Measurements from ENCODE around the gene DOCK6.
A peak's percentile ranks its signal among the peaks of the same experiment; 100 is the strongest.

The DOCK6 gene, protein sequence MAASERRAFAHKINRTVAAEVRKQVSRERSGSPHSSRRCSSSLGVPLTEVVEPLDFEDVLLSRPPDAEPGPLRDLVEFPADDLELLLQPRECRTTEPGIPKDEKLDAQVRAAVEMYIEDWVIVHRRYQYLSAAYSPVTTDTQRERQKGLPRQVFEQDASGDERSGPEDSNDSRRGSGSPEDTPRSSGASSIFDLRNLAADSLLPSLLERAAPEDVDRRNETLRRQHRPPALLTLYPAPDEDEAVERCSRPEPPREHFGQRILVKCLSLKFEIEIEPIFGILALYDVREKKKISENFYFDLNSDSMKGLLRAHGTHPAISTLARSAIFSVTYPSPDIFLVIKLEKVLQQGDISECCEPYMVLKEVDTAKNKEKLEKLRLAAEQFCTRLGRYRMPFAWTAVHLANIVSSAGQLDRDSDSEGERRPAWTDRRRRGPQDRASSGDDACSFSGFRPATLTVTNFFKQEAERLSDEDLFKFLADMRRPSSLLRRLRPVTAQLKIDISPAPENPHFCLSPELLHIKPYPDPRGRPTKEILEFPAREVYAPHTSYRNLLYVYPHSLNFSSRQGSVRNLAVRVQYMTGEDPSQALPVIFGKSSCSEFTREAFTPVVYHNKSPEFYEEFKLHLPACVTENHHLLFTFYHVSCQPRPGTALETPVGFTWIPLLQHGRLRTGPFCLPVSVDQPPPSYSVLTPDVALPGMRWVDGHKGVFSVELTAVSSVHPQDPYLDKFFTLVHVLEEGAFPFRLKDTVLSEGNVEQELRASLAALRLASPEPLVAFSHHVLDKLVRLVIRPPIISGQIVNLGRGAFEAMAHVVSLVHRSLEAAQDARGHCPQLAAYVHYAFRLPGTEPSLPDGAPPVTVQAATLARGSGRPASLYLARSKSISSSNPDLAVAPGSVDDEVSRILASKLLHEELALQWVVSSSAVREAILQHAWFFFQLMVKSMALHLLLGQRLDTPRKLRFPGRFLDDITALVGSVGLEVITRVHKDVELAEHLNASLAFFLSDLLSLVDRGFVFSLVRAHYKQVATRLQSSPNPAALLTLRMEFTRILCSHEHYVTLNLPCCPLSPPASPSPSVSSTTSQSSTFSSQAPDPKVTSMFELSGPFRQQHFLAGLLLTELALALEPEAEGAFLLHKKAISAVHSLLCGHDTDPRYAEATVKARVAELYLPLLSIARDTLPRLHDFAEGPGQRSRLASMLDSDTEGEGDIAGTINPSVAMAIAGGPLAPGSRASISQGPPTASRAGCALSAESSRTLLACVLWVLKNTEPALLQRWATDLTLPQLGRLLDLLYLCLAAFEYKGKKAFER (N-terminal part only)

DNA sequence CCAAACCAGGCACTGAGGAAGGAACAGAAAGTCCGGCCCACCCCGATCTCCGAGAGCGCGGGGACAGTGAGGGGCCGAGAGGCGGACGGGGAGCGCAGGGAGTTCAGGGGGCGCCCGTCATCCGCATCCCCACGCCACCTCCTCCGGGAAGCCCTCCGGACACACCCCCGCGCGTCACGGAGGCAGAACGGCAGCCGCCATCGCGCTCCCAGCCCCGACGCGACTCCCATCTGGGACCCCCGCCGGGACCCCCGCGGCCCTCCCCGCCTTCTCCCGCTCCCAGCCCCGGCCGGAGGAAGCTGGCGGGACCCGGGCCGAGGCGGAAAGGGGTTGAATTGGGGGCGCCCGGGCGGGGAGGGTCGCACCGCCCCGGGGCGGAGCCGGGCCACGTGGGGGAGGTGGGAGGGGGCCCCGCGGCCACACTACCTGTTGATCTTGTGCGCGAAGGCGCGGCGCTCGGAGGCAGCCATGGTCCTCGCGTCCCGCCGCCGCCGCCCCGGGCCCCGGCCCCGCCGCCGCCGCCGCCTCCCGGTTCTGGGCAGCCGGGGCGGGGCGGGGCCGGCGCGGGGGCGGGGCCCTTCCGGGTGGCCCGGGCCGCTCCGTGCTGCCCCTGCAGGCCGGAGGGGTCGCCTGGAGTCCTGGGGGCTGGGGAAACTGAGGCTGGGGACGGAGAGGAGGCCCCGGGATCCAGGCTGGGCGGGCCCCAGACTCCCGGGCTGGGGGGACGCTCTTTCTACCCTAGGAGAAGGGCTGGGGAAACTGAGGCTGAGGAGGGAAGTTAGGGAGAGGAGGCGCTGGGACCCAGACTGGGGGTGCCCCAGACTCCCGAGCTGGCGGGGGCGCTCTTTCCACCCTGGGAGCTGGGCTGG lies at the start of gene DOCK6:
Gene DOCK6 (minus strand): TSS at position 554 of the 869 bp plus-strand sequence. CDS start 84 bp downstream, at position 470.
- no peak for DNase-seq (ENCODE audit: low read depth)

DNA sequence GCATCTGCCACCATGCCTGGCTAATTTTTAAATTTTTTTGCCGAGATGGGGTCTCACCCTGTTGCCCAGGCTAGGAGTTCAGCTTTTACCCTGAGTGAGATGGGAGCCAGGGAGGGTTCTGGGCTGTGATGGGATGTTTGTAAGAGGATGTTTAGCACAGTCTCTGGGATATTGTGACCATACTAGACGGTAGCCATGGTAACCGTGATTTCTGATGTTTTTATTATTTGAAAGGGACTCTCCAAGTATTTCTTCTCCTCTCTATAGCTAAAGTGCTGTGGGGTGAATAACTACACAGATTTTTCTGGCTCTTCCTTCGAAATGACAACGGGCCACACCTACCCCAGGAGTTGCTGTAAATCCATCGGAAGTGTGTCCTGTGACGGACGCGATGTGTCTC lies 44.0 kb upstream of the DOCK6 start:
- DNase-seq (ENCODE audit: low read depth), result no peak

DNA sequence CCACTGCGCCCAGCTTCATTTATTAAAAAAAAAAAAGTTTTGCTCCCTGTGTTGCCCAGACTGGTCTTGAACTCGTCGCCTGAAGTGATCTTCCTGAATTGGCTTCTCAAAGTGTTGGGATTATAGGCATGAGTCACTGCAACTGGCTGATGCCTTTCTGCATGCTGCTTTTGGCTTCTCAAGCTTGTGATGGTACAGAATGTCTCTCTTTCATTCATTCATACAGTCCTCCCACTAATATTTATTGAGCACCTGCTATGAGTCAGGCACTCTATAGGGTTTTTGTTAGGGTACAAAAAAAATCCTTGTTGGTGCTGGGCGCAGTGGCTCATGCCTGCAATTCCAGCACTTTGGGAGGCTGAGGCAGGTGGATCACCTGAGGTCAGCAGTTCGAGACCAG lies 42.6 kb upstream of the DOCK6 start:
- DNase-seq (ENCODE audit: low read depth), result no peak

DNA sequence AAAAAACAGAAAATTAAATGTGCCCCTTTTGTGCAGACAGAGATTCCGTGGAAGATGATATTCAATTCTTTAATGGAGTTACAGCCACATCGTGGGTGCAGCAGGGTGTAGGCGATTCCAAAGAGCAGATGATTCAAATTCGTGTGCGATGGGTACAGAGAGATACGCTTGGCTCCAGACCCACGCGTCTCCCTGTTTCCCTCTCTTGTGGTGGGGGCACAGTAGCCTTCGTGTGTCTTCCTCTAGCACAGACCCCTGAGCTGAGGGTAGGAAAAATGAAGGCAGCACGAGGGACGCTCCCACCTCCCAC lies 38.4 kb upstream of the DOCK6 start:
- DNase-seq (ENCODE audit: low read depth), result no peak

DNA sequence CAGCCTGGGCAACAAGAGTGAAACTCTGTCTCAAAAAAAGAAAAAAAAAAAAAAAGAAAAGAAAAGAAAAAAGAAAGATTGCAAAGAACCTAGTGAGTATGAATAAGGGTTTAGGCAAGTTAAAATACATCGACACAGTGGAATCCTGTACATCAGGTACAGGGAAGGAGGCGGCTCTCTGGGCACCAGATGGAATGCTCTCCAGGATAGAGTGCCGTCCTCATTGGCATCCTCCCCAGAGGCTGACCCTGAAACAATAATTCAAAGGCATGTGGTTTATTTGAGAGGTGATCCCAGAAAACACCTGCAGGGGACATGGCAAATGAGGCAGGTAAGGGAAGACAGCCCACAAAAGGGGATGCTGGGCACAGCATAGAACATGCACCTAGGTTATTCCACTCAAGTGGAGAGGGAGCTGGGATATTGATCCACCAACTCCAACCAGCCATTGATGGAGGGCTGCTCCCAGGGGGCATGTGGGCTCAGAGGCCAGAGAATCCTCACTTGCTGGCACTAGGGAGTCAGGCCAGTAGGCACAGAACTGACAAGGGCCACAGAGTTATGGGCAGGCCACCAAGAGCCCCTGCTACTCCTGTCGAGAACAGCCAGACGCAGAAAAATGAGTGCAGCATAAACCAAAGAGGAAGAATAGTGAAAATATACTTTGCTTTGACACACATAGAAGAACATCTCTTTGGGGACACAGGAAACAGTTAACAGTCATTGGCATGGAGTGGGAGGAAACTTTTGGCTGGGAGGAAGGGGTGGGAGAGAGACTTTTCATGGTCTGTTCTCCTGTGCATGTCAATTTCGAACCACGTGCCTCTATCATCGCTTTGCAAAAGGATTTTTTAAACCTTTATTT lies 37.9 kb upstream of the DOCK6 start:
- DNase-seq (ENCODE audit: low read depth), result no peak

DNA sequence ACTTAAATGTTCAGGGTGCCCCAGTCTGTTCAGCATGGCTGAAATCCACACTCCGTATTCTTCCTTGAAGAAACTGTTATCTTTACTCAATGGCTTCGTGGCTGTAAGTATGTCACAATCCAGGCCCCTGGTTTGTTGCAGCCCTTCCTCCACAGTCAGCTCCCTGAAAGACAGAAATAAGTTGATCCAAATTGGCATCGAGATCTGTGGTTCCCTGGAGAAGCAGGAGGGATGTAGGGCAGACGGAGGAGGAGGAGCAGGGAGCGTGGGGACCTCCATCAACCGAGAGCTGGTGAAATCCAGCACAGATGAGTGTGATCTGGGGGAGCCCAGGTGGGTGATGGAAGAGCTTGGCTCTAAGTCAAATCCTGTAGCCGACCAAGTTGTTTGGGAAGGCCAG lies 33.9 kb upstream of the DOCK6 start:
- DNase-seq (ENCODE audit: low read depth), result no peak

DNA sequence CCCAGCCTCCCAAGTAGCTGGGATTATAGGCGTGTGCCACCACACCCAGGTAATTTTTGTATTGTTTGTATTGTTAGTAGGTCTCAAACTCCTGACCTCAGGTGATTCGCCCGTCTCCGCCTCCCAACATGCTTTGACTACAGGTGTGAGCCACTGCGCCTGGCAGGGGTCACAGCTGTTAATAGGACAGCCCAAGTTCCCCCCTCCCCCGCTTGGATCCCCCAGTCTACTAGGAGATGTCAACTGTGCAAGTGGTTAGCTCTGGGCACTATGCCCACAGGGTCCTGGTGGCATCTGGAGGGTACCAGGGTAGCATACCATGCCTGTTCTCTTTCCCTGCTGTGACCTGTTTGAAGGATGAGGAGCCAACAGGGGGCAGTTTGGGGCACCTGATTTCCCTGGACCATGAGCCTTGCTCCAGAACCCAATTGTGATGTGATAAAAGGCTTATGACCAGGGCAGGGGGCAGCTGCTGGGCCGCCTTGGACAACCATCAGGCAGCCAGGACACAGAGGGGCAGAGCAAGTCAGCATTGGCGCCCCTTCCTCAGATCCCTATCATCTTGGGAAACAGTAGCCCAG lies 33.4 kb upstream of the DOCK6 start, which contains the start of gene TSPAN16:
Gene TSPAN16 (plus strand): TSS at position 496 of the 581 bp plus-strand sequence. CDS start 138 bp downstream, outside the sequence.
- DNase-seq (ENCODE audit: low read depth), result no peak

DNA sequence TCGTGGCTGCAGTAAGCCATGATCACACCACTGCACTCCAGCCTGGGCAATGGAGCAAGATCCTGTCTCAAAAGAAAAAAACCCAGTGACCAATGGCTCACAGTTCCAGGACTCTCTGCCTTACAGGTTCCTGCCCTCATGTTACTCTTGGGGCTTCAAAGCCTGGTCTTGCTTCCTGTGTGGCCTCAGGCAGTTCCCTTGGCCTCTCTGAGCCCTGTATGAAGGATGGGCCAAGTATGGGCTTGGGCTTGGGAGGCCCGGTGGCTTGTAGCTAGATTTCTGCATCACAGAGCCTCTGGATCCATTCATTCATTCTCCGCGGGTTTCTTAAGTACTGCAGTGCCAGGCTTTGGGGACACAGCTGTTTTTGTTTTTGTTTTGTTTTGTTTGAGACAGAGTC lies 32.9 kb upstream of the DOCK6 start:
- no peak for DNase-seq (ENCODE audit: low read depth)

DNA sequence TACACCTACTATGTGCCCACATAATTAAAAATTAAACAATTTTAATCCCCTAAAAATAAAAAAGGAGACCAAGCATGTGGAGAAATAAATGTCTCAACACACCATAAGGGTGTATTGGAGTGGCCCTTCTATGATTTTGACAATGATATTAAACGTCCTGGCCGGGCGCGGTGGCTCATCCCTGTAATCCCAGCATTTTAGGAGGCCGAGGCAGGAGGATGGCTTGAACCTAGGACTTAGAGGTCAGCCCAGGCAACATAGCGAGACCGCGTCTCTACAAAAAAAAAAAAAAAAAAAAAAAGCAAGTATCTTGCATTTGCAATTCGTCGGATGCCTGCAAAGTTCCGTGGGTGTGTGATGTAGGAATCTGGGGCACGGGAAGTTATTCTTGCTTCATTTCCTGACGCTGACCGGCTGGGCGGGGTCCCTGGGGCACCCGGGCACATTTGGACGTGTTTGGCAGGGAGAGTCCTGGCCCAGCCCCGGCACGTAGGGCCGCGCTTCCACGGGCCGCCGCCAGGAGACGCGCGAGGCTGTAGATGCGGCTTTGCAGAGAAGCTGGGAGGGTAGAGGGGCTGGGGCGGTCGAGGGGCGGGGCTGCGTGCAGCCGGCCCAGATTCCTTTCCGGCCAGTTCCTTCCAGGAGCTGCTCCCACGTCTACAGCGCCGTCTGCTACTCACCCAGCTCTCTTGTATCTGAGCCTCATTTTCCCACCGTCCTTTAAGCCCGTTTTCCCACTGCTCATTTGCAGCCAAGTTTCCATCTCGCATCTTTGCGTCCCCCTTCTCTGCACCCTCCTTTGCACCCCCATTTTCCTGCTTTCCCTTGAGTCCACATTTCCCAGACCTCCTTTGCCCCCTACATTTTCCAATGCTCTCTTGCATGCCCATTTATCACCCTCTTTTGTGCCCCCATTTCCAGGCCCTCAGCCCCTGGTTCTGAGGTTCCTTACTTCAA lies 31.4 kb upstream of the DOCK6 start:
- peak; percentile 64 for DNase-seq (ENCODE audit: low read depth)

DNA sequence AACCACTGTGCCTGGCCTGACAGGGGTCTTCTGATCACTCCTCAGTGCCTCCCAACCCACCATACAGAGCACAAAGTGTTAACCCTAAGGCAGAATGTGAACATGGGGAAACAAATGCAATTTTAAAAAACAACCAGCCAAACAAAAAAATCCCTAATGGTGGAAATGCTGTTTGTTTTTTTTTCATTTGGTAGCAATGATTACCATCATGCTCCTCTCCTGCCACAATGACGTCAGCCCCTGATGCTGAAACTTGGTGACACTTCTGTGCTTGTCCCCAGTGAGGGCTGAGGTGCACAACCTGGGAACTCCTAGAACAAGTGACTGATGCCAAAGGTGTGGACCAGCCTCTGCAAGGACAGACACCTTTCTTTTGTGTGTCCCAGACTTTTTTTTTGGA lies 29.7 kb upstream of the DOCK6 start:
- no peak for DNase-seq (ENCODE audit: low read depth)

DNA sequence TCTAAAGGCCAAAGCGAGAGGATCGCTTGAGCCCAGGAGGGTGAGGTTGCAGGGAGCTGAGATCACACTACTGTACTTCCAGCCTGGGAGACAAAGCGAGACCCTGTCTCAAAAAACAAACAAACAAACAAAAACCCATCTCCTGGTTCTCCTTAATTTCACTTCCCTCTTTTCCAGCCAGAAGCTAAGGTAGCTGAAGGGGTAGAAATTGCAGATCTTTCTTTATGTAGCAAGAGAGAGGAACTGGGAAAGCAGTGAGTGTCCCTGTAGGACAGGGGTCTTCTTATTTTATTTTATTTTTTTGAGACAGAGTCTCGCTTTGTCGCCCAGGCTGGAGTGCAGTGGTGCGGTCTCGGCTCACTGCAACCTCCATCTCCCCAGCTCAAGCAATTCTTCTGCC lies 29.1 kb upstream of the DOCK6 start:
- DNase-seq (ENCODE audit: low read depth), result no peak

DNA sequence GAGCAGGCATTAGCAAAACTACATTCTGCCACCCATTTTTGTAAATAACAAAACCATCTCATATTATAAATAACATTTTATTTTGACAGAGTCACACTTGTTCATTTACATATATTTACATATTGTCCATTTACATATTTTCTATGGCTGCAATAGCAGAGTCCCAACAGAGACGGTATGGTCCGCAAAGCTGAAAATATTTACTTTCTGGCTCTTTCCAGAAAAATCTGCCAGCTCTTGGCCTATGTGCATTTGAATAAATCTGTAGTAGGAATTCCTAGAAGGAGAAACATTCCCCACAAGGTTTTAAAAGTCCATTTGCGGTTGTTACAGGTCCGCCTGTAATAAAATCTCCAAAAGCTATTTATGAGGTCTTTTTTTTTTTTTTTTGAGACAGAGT lies 27.9 kb upstream of the DOCK6 start:
- DNase-seq (ENCODE audit: low read depth), result no peak

DNA sequence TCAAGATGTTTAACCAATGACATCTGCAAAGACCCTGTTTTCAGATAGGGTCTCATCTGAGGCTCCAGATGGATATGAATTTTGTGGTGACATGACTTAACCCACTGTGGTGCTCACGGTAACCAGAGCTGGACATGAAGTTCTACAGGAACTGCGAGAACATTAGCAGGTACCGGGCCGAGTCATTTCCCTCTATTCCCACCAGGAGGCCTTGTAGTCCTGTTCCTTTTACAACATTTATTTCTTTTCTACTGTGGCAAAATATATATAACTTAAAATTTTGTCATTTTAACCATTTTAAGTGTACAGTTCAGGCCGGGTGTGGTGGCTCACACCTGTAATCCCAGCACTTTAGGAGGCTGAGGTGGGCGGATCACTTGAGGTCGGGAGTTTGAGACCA lies 26.0 kb upstream of the DOCK6 start:
- DNase-seq (ENCODE audit: low read depth), result no peak

DNA sequence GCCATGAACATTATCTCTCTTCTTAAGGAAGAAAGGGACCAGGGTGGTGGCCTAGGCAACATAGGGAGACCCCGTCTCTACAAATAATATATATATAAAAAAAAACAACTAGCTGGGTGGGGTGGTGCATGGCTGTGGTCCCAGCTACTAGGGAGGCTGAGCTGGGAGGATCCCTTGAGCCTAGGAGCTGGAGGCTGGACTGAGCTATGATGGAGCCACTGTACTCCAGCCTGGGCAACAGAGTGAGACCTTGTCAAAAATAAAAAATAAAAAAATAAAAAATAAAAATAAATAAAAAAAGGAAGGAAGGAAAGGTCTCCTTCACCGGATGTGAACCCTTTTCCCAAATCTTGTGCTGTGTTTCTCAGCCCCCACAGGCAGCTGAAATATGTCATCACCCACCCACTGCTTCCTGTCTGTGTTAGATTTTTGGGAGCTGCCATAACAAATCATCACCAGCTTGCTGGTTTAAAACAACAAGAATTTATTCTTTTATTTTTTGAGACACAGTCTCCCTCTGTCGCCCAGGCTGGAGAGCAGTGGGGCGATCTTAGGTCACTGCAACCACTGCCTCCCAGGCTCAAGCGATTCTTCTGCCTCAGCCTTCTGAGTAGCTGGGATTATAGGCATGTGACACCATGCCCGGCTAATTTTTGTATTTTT lies 24.1 kb upstream of the DOCK6 start:
- no peak for DNase-seq (ENCODE audit: low read depth)

DNA sequence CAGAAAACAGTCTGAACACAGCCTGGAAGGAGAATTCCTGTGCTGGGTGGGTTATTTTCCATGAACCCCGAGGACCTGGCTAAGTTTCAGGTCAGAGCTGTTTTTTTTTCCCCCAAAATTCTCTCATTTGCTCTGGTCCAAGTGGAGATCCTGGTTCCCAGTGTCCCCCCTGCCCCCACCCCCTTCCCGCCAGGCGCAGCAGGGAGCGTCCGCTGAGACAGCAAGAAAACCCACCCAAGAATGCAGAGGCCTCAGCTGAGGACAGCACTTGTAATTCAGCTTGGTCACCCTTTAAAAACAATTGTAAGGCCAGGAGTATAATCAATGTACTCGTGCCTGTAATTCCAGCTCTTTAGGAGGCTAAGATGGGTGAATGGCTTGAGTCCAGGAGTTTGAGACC lies 22.2 kb upstream of the DOCK6 start:
- DNase-seq (ENCODE audit: low read depth), result no peak

DNA sequence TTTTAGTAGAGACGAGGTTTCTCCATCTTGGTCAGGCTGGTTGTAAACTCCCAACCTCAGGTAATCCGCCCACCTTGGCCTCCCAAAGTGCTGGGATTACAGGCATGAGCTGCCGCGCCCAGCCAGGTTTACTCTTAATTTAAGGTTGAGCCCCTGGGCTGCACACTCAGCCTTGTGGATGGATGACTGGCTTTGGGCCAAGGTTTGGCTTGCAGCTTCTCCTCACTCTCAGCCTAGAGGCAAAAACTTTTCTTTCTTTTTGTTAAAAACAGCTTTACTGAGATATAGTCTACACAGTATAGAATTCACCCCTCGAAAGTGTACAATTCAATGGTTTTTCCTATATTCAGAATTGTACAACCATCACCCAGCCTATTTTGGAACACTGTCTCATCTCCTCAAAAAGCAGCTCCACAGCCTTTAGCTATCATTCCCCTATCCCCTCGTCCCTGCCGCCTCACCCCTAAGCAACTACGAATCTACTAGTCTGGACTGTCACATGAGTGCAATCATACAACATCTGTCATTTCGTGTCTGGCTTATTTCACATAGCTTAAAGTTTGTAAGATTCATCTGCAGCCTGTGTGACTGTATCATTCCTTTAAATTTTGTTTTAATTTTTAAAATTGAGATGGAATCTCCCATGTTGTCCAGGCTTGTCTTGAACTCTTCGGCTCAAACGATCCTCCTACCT lies 19.2 kb upstream of the DOCK6 start:
- no peak for DNase-seq (ENCODE audit: low read depth)

DNA sequence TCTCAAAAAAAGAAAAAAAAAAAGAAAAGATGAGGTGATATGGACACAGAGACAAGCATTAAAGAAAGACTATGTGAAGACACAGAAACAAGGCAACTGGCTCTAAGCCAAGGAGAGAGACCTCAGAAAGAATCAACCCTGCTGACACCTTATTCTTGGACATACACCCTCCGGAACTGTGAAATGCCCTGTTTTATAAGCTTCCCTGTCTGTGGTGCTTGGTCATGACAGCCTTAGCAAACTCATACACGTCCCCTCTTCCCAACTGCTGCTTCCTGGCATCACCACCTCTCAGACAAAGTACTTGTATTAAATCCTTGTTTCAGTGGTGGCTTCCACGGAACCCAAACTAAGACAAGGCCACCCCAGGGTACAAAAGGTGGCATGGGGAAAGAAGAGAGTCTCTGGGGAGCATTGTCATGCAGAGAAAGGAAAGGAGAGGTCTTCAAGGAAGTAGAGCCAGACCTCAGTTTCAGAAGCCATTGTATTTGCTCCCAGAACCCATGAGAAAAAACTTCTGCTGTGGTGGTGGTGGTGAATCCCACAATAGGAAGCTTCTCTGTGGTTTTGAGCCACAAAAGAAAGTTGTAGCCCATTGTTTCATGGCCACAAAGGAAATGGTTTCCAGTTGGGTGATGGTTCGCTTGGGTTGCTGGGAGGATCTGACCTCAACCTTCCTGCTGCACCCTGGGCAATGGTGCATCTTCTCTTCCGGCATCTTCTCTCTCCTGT lies 17.3 kb upstream of the DOCK6 start:
- no peak for DNase-seq (ENCODE audit: low read depth)
